IMR-90 (cell line): Measurements from ENCODE around the gene NLRC3. TPM values are rescaled to one million over a fixed set of nuclear protein-coding genes. Genes with fewer than 3 reads are reported as not detected.

Source experiments
- ATAC-seq: fragments of 200-7000 bp; cut with Tn5 transposase; 2 replicates; pipeline ENCODE4 v1.9.1; 2020; ENCODE audit warnings: low read depth, mild to moderate bottlenecking, moderate library complexity
- BruUV-seq: library from RNA; stranded (reverse); fragments of 400-500 nt; replicated peaks from 2 replicates; lab custom pipeline; 2021; lab: Mats Ljungman, UMichigan
- CTCF ChIA-PET: fragments of 300-600 bp; formaldehyde crosslinking; extraction: SDS; loops from one replicate; lab custom pipeline; 2021; ENCODE audit warnings: antibody characterized with exemption; lab: Yijun Ruan, JAX
- POLR2A ChIA-PET: fragments of 300-600 bp; sonication (Branson Sonifier 250); formaldehyde crosslinking; loops from one replicate; lab custom pipeline; 2022; ENCODE audit warnings: antibody characterized with exemption; ENCODE audit not compliant: unreplicated experiment; lab: Charles Lee
- DNase-seq: peaks from one replicate; pipeline ENCODE4 v3.0.0; 2013
- H2AFZ ChIP-seq: replicated peaks from 2 replicates; pipeline ENCODE3; 2013; ENCODE audit warnings: low read length, mild to moderate bottlenecking; ENCODE audit not compliant: poor library complexity
- H2AK5ac ChIP-seq: 2 replicates; pipeline ENCODE4 v1.6.1; 2013; ENCODE audit warnings: low read depth, low read length, inconsistent platforms
- H2AK9ac ChIP-seq: replicated peaks from 2 replicates; pipeline ENCODE3; 2013; ENCODE audit warnings: mild to moderate bottlenecking, low read depth, low read length, moderate library complexity; ENCODE audit not compliant: poor library complexity
- H2BK120ac ChIP-seq: 2 replicates; pipeline ENCODE4 v1.6.1; 2013; ENCODE audit warnings: low read depth, low read length, inconsistent platforms
- H2BK15ac ChIP-seq: 3 replicates; pipeline ENCODE4 v1.6.1; 2013; ENCODE audit warnings: low read depth, low read length, inconsistent platforms
- H2BK20ac ChIP-seq: 2 replicates; pipeline ENCODE4 v1.6.1; 2013; ENCODE audit warnings: low read depth, mild to moderate bottlenecking, inconsistent platforms, low read length, moderate library complexity
- H2BK5ac ChIP-seq: 2 replicates; pipeline ENCODE4 v1.6.1; 2013; ENCODE audit warnings: mild to moderate bottlenecking, low read depth, low read length, inconsistent platforms; ENCODE audit not compliant: poor library complexity, severe bottlenecking
- H3K14ac ChIP-seq: replicated peaks from 2 replicates; pipeline ENCODE4 v1.6.1; 2013; ENCODE audit warnings: low read depth, low read length, inconsistent platforms
- H3K18ac ChIP-seq: 2 replicates; pipeline ENCODE4 v1.6.1; 2013; ENCODE audit warnings: low read depth, low read length, control low read depth
- H3K23ac ChIP-seq: 2 replicates; pipeline ENCODE4 v1.6.1; 2013; ENCODE audit warnings: low read depth, low read length, inconsistent platforms
- H3K27ac ChIP-seq: 2 replicates; pipeline ENCODE4 v1.5.1; 2013; ENCODE audit warnings: mild to moderate bottlenecking, control low read depth, low read length; ENCODE audit not compliant: insufficient read depth
- H3K27me3 ChIP-seq: 2 replicates; pipeline ENCODE4 v1.6.1; 2013; ENCODE audit warnings: low read length; ENCODE audit not compliant: control insufficient read depth, insufficient read depth
- H3K36me3 ChIP-seq: 2 replicates; pipeline ENCODE4 v1.6.1; 2013; ENCODE audit warnings: low read length, mixed read lengths; ENCODE audit not compliant: control insufficient read depth, insufficient read depth
- H3K4ac ChIP-seq: 2 replicates; pipeline ENCODE4 v1.6.1; 2013; ENCODE audit warnings: low read depth, low read length, inconsistent platforms
- H3K4me1 ChIP-seq: 2 replicates; pipeline ENCODE4 v1.6.1; 2013; ENCODE audit warnings: low read length, mixed read lengths; ENCODE audit not compliant: control insufficient read depth, insufficient read depth
- H3K4me2 ChIP-seq: 2 replicates; pipeline ENCODE4 v1.6.1; 2013; ENCODE audit warnings: low read depth, mild to moderate bottlenecking, control low read depth, low read length, moderate library complexity
- H3K4me3 ChIP-seq: 2 replicates; pipeline ENCODE4 v1.5.1; 2013; ENCODE audit warnings: low read depth, mild to moderate bottlenecking, control low read depth, low read length, moderate library complexity; ENCODE audit not compliant: insufficient read depth
- H3K56ac ChIP-seq: 2 replicates; pipeline ENCODE4 v1.6.1; 2013; ENCODE audit warnings: low read length, inconsistent platforms; ENCODE audit not compliant: insufficient read depth; ENCODE audit errors: extremely low read depth
- H3K79me1 ChIP-seq, 2 experiments: 2 replicates each; pipeline ENCODE4 v1.6.1; 2013; ENCODE audit warnings: low read length in 2 of 2, inconsistent platforms in 1 of 2, low read depth in 1 of 2
- H3K9ac ChIP-seq: 2 replicates; pipeline ENCODE4 v1.6.1; 2013; ENCODE audit warnings: low read depth, low read length, control low read depth
- H3K9me1 ChIP-seq: 2 replicates; pipeline ENCODE4 v1.6.1; 2013; ENCODE audit warnings: low read length, inconsistent platforms; ENCODE audit not compliant: insufficient read depth
- H3K9me3 ChIP-seq: 2 replicates; pipeline ENCODE4 v1.6.1; 2013; ENCODE audit warnings: low read length; ENCODE audit not compliant: control insufficient read depth, insufficient read depth
- H4K20me1 ChIP-seq: 2 replicates; pipeline ENCODE4 v1.6.1; 2013; ENCODE audit warnings: low read length, inconsistent platforms; ENCODE audit not compliant: insufficient read depth
- H4K5ac ChIP-seq: 2 replicates; pipeline ENCODE4 v1.6.1; 2013; ENCODE audit warnings: mild to moderate bottlenecking, low read depth, low read length, control low read depth
- H4K8ac ChIP-seq, 2 experiments: 2 replicates each; pipeline ENCODE4 v1.6.1; 2013; ENCODE audit warnings: low read depth in 2 of 2, low read length in 2 of 2, control low read depth in 1 of 2, inconsistent platforms in 1 of 2
- H4K91ac ChIP-seq: 2 replicates; pipeline ENCODE4 v1.6.1; 2013; ENCODE audit warnings: low read depth, low read length, inconsistent platforms; ENCODE audit not compliant: insufficient read depth
- BHLHE40 ChIP-seq: fragments of 150-350 bp; IDR thresholded peaks from 2 replicates; pipeline ENCODE4 v1.6.1; 2016; ENCODE audit warnings: mild to moderate bottlenecking, low read depth, low read length
- CHD1 ChIP-seq: IDR thresholded peaks from 2 replicates; pipeline ENCODE4 v1.6.1; 2012; ENCODE audit warnings: low read depth, low read length, improper control_type of control experiment
- ELK1 ChIP-seq: fragments of 150-350 bp; IDR thresholded peaks from 2 replicates; pipeline ENCODE4 v1.6.1; 2016; ENCODE audit warnings: low read depth, mild to moderate bottlenecking, low read length, moderate library complexity, borderline replicate concordance
- MAZ ChIP-seq: IDR thresholded peaks from 2 replicates; pipeline ENCODE4 v1.6.1; 2012; ENCODE audit warnings: low read depth, mild to moderate bottlenecking, low read length, improper control_type of control experiment, moderate library complexity, borderline replicate concordance
- NFE2L2 ChIP-seq: fragments of 150-350 bp; IDR thresholded peaks from 2 replicates; pipeline ENCODE4 v1.6.1; 2016; ENCODE audit warnings: low read depth, mild to moderate bottlenecking, low read length
- RCOR1 ChIP-seq: IDR thresholded peaks from 2 replicates; pipeline ENCODE4 v1.6.1; 2012; ENCODE audit warnings: mild to moderate bottlenecking, low read length, improper control_type of control experiment; ENCODE audit not compliant: insufficient replicate concordance
- WGBS, 2 experiments: methylation state at CpG; one replicate each; pipeline versions ENCODE4 v1.1.5 to v1.1.7; 2013; ENCODE audit warnings: missing lambda C conversion rate in 2 of 2; ENCODE audit not compliant: insufficient read length in 1 of 2; ENCODE audit errors: extremely low coverage in 2 of 2; 5-methylcytosine and 5-hydroxymethylcytosine counted together
- dilution Hi-C: fragments of 300-500 bp; cut with HindIII; formaldehyde crosslinking; loops from one replicate; pipeline ENCODE4 v1.14.3; 2018; ENCODE audit warnings: low sequenced_read_pairs; ENCODE audit not compliant: unreplicated experiment
- in situ Hi-C: fragments of 300-500 bp; cut with MboI; formaldehyde crosslinking; loops from 3 replicates; pipeline ENCODE4 v1.14.3; 2019; ENCODE audit warnings: low sequenced_read_pairs, inconsistent platforms, mixed read lengths
- intact Hi-C: fragments of 100-400 bp; cut with micrococcal nuclease; formaldehyde crosslinking; loops from 2 replicates; pipeline ENCODE4 v1.10.0; 2022
- polyA plus RNA-seq, 3 experiments: library from polyadenylated mRNA; depleted of rRNA; stranded (reverse); fragments of >200 nt; gene quantifications; 2 replicates each; pipeline ENCODE4 v1.2.3, GENCODE V29; 2012; ENCODE audit warnings: low replicate concordance in 1 of 3
- total RNA-seq: library from RNA; depleted of rRNA; stranded (reverse); fragments of >200 nt; gene quantifications from 2 replicates; pipeline ENCODE4 v1.2.3, GENCODE V29; 2012

Gene NLRC3
- total and polyA plus RNA-seq, 2 of the 4 experiments (the other 2 are of a cell fraction) = not detected

- Histone ChIP-seq H2BK15ac (no peak overlapping the region), H3K9me3 (no peaks in the 10 kb centered on the region), H2AFZ (no peak overlapping the region), H3K27ac (no peak overlapping the region), H3K36me3 (no peaks in the 10 kb centered on the region), H3K4me1 (peaks cover 6% of the 10 kb centered on the region; the same call in 1 of the 2 replicates), H2AK5ac (no peak overlapping the region), H3K56ac (no peak overlapping the region), H4K20me1 (no peaks in the 10 kb centered on the region; the same call in 1 of the 2 replicates), H4K91ac (no peak overlapping the region), H2AK9ac (no peak overlapping the region), H2BK120ac (no peak overlapping the region), H4K8ac (no peak overlapping the region), H3K79me1 (no peaks in the 10 kb centered on the region), H3K23ac (no peak overlapping the region), H3K14ac (no peak overlapping the region), H3K4me3 (no peak overlapping the region), H2BK20ac (no peak overlapping the region), H2BK5ac (no peak overlapping the region), H4K5ac (no peak overlapping the region), H3K18ac (no peak overlapping the region), H3K4me2 (no peak overlapping the region), H3K4ac (no peak overlapping the region), H3K9ac (no peak overlapping the region), H3K27me3 (peaks cover 5% of the 10 kb centered on the region), H3K9me1 (no peaks in the 10 kb centered on the region)
- no peak for DNase-seq
- in situ Hi-C loops (no loop called here), intact Hi-C loops (no loop called here), dilution Hi-C loops (no loop called here)
- ATAC-seq = no peak
- WGBS, 2 experiments = 70% methylated on average over 3 of the region's 10 CpGs; no CpG with 5 or more reads in 1 of the 2 experiments
- CTCF ChIA-PET = no interaction called here
- POLR2A ChIA-PET = no interaction called here
- TF ChIP-seq BHLHE40 (no peak), MAZ (no peak), CHD1 (no peak), ELK1 (no peak), NFE2L2 (no peak), RCOR1 (no peak)
- BruUV-seq = no TSS peak
Measured at GRCh38 chr16:3548445-3548844, 28.8 kb downstream of the NLRC3 start.
